Measurements from ENCODE around the gene WDR7. TPM values are rescaled to one million over a fixed set of nuclear protein-coding genes. Genes with fewer than 3 reads are reported as not detected.

WDR7 gene
- total and polyA plus RNA-seq, 3 donors from 2014 or later = 19.4 to 63.6 (median 35.9) TPM

DNA sequence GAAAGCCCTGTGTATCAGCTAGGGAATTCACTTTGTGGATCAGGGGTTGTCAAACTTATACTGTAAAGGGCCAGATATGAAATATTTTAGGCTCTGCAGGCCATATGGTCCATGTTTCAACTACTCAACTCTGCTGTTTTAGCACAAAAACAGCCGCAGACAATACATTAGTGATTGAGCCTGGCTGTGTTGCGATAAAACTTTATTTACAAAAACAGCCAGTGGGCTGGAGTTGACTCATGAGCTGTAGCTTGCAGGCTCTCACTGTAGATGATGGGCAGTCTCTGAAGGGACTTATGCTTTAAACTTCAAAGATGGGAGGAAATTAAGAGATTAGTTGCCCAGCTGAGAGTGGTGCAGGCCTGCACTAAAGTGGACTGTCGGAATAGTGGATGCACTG, 33.1 kb downstream of the WDR7 start:
- Histone ChIP-seq H3K27me3 (no peaks in the 10 kb centered on the region), H3K9me3 (no peaks in the 10 kb centered on the region), H3K27ac (no peak overlapping the region), H3K36me3 (ENCODE audit: low read depth, missing control alignments) (no peaks in the 10 kb centered on the region), H3K4me1 (no peaks in the 10 kb centered on the region), H3K4me3 (no peak overlapping the region)
- no peak for TF ChIP-seq CTCF (IDR thresholded peaks at IDR 0.05)
- TF ChIP-seq POLR2A (IDR thresholded peaks at IDR 0.05) = no peak
- 95 to 97% methylated on average over 3 of the region's 3 CpGs for WGBS, 2 donors
- DNase-seq = no peak
- intact Hi-C loops (cut with DNase I; ENCODE audit: low total_unique reads) = no loop called here

- Histone ChIP-seq H3K4me1 (no peaks in the 10 kb centered on the region), H3K4me3 (no peak overlapping the region), H3K9me3 (no peaks in the 10 kb centered on the region), H3K27ac (no peak overlapping the region), H3K27me3 (no peaks in the 10 kb centered on the region), H3K36me3 (ENCODE audit: low read depth, missing control alignments) (no peaks in the 10 kb centered on the region)
- no peak for TF ChIP-seq POLR2A (IDR thresholded peaks at IDR 0.05)
- DNase-seq = no peak
- intact Hi-C loops (cut with DNase I; ENCODE audit: low total_unique reads) = no loop called here
- WGBS, 2 donors = 91 to 96% methylated on average over 2 of the region's 2 CpGs
Observed at GRCh38 chr18:56691530-56691929, 40.4 kb downstream of the WDR7 start.

GRCh38 chr18:56696966-56697365, 45.8 kb downstream of the WDR7 start:
- TF ChIP-seq CTCF (IDR thresholded peaks at IDR 0.05) = no peak
- TF ChIP-seq POLR2A (IDR thresholded peaks at IDR 0.05) = no peak
- intact Hi-C loops (cut with DNase I; ENCODE audit: low total_unique reads) = no loop called here
- H3K9me3 ChIP-seq = no peaks in the 10 kb centered on the region
- no peak overlapping the region for H3K27ac ChIP-seq
- 94 to 97% methylated on average over 2 of the region's 2 CpGs for WGBS, 2 donors
- no peaks in the 10 kb centered on the region for H3K36me3 ChIP-seq (ENCODE audit: low read depth, missing control alignments)
- H3K27me3 ChIP-seq = no peaks in the 10 kb centered on the region
- no peak for DNase-seq
- H3K4me3 ChIP-seq = no peak overlapping the region
- no peaks in the 10 kb centered on the region for H3K4me1 ChIP-seq

GRCh38 chr18:56702946-56703345, 51.8 kb downstream of the WDR7 start:
- no peaks in the 10 kb centered on the region for H3K4me1 ChIP-seq
- H3K9me3 ChIP-seq = no peaks in the 10 kb centered on the region
- WGBS, 2 donors = 60 to 69% methylated on average over 5 of the region's 5 CpGs
- no peak overlapping the region for H3K4me3 ChIP-seq
- no peaks in the 10 kb centered on the region for H3K36me3 ChIP-seq (ENCODE audit: low read depth, missing control alignments)
- H3K27me3 ChIP-seq = no peaks in the 10 kb centered on the region
- no peak overlapping the region for H3K27ac ChIP-seq
- intact Hi-C loops (cut with DNase I; ENCODE audit: low total_unique reads) = no loop called here
- TF ChIP-seq CTCF (IDR thresholded peaks at IDR 0.05) (peak in 2 of 3 experiments; percentile 21 to 46), POLR2A (IDR thresholded peaks at IDR 0.05) (no peak)
- DNase-seq = peak; percentile 33

GRCh38 chr18:56709463-56709862, 58.3 kb downstream of the WDR7 start:
- 61 to 64% methylated on average over 2 of the region's 2 CpGs for WGBS, 2 donors
- intact Hi-C loops (cut with DNase I; ENCODE audit: low total_unique reads) = no loop called here
- TF ChIP-seq CTCF (IDR thresholded peaks at IDR 0.05) = peak in 1 of 3 experiments; percentile 10
- no peak for TF ChIP-seq POLR2A (IDR thresholded peaks at IDR 0.05)

More at GRCh38 chr18:56709463-56709862, 58.3 kb downstream of the WDR7 start:
- Histone ChIP-seq H3K36me3 (ENCODE audit: low read depth, missing control alignments) (no peaks in the 10 kb centered on the region), H3K4me3 (no peak overlapping the region), H3K9me3 (no peaks in the 10 kb centered on the region), H3K4me1 (no peaks in the 10 kb centered on the region), H3K27ac (no peak overlapping the region), H3K27me3 (no peaks in the 10 kb centered on the region)
- no peak for DNase-seq

Measured in testis (tissue), 3 donors.